HG03097 (cell line): Measurements from ENCODE around the gene ZNF451.

Experiments
- ATAC-seq: cut with Tn5 transposase; IDR thresholded peaks from one replicate; pipeline ENCODE4 v1.9.1; 2021; ENCODE audit not compliant: unreplicated experiment, low FRiP score

ZNF451 gene

GRCh38 chr6:57198926-57199636 lies 109.1 kb downstream of the ZNF451 start:
- no peak for ATAC-seq

- ATAC-seq = no peak
Observed at GRCh38 chr6:57201718-57202117, 111.7 kb downstream of the ZNF451 start.

- ATAC-seq = no peak
Observed at GRCh38 chr6:57205550-57206328, 115.8 kb downstream of the ZNF451 start.

- ATAC-seq = no peak
Observed at GRCh38 chr6:57207141-57207540, 117.2 kb downstream of the ZNF451 start.

- ATAC-seq = no peak
Observed at GRCh38 chr6:57207872-57208271, 117.9 kb downstream of the ZNF451 start.

- ATAC-seq = no peak
Observed at GRCh38 chr6:57209030-57209429, 119.0 kb downstream of the ZNF451 start.

GRCh38 chr6:57210060-57210459 lies 120.1 kb downstream of the ZNF451 start:
- ATAC-seq = no peak

GRCh38 chr6:57215260-57215659 lies 125.3 kb downstream of the ZNF451 start:
- no peak for ATAC-seq

- ATAC-seq = no peak
Observed at GRCh38 chr6:57216235-57217101, 126.5 kb downstream of the ZNF451 start.

GRCh38 chr6:57217270-57217669 lies 127.3 kb downstream of the ZNF451 start:
- ATAC-seq = no peak
